Mucosa of rectum (tissue), 2 donors: ENCODE data around the gene DUSP7.

ENCODE experiments used
- H3K27ac ChIP-seq, 2 donors: one replicate each; pipeline ENCODE4 v1.7.0; 2013; ENCODE audit warnings: inconsistent platforms in 2 of 2, low read depth in 2 of 2, low read length in 2 of 2
- H3K27me3 ChIP-seq, 2 donors: one replicate each; pipeline ENCODE4 v1.7.0; 2013; ENCODE audit warnings: low read length in 2 of 2; ENCODE audit not compliant: control insufficient read depth in 2 of 2, insufficient read depth in 2 of 2
- H3K36me3 ChIP-seq, 2 donors: one replicate each; pipeline ENCODE4 v1.7.0; 2013; ENCODE audit warnings: low read length in 2 of 2; ENCODE audit not compliant: control insufficient read depth in 2 of 2, insufficient read depth in 2 of 2
- H3K4me1 ChIP-seq, 2 donors: one replicate each; pipeline ENCODE4 v1.7.0; 2013; ENCODE audit warnings: low read length in 2 of 2, mild to moderate bottlenecking in 1 of 2; ENCODE audit not compliant: control insufficient read depth in 2 of 2, insufficient read depth in 2 of 2
- H3K4me3 ChIP-seq, 2 donors: one replicate each; pipeline ENCODE4 v1.7.0; 2013; ENCODE audit warnings: low read length in 2 of 2
- H3K9ac ChIP-seq, 2 donors: one replicate each; pipeline ENCODE4 v1.7.0; 2013; ENCODE audit warnings: low read length in 2 of 2, low read depth in 1 of 2, mild to moderate bottlenecking in 1 of 2
- H3K9me3 ChIP-seq, 2 donors: one replicate each; pipeline ENCODE4 v1.7.0; 2013; ENCODE audit warnings: low read length in 2 of 2; ENCODE audit not compliant: control insufficient read depth in 2 of 2
- donor health status: healthy.
- donor health status: Normal muscosa, but diverticular disease.

DUSP7 gene

DNA sequence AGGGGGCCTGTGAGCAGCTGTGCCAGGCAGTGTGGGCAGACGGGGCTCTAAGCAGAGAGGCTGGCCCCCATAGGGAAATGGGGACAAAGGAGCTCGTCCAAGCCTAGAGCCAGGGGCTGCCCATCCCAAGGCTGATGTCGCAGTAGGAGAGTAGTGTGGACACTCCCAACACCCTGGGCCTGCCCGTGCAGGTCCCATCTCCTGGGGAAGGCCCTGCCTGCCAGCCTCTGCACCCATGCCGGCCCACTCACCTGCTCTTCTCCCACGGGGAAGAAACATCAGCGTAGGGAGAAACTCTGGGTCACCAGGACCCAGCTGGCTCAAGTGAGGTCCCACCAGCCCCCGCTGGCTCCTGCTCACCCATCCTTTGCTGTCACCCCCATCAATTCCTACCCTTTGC, 10.7 kb upstream of the DUSP7 start:
- Histone ChIP-seq H3K9me3 (no peaks in the 10 kb centered on the region), H3K9ac (no peak overlapping the region), H3K4me1 (peaks cover 0 to 2% of the 10 kb centered on the region in 2 donors), H3K27me3 (no peaks in the 10 kb centered on the region), H3K36me3 (no peaks in the 10 kb centered on the region), H3K27ac (no peak overlapping the region), H3K4me3 (no peak overlapping the region)

DNA sequence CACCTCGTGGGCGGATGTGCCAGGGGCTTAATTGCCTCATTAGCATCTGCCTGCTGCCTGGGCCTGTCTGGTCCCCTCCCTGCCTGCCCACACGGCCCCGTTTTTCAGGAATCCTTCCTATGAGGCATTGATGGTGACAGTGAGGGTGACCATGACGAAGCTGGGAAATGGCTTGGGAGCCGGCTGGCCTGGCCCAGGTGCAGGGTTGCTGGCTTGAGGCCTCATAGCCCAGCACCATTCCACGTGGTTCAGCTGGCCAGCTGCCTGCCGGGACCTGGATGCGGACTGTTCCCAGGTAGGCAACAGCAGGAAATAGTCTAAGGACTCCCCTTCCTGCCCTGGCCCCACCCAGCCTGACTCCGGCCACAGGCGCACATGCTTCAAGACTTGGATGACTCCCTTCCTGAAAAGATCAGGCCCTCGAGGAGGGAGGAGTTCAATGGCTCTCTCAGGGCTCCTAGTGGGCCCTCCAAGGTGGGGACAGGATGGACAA, 8.9 kb upstream of the DUSP7 start:
- Histone ChIP-seq H3K27me3 (no peaks in the 10 kb centered on the region), H3K36me3 (no peaks in the 10 kb centered on the region), H3K4me1 (peaks cover 0 to 2% of the 10 kb centered on the region in 2 donors), H3K9ac (no peak overlapping the region), H3K4me3 (no peak overlapping the region), H3K9me3 (no peaks in the 10 kb centered on the region), H3K27ac (no peak overlapping the region)

DNA sequence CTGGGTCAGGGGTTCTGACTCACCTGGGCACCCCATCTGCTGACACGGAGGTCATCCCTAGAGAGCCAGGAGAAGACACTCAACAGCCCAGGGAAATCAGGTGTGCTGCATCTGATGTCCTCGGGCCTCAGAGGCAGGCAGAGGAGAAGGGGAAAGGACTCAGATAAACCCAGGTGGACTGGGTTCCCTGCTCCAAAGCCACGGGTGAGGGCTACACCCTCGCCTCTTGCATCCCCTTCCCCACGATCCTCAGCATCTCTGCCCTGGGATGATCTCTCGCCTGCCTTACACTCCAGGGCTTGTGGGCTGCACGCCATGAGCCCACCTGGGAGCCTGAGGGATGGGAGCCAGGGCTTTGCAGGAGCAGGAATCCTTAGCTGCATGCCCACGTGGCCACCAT, 8.2 kb upstream of the DUSP7 start:
- peaks cover 0 to 2% of the 10 kb centered on the region in 2 donors for H3K4me1 ChIP-seq
- H3K36me3 ChIP-seq, result no peaks in the 10 kb centered on the region
- H3K27ac ChIP-seq, result no peak overlapping the region
- no peaks in the 10 kb centered on the region for H3K9me3 ChIP-seq
- no peak overlapping the region for H3K9ac ChIP-seq
- H3K27me3 ChIP-seq, result no peaks in the 10 kb centered on the region
- no peak overlapping the region for H3K4me3 ChIP-seq

DNA sequence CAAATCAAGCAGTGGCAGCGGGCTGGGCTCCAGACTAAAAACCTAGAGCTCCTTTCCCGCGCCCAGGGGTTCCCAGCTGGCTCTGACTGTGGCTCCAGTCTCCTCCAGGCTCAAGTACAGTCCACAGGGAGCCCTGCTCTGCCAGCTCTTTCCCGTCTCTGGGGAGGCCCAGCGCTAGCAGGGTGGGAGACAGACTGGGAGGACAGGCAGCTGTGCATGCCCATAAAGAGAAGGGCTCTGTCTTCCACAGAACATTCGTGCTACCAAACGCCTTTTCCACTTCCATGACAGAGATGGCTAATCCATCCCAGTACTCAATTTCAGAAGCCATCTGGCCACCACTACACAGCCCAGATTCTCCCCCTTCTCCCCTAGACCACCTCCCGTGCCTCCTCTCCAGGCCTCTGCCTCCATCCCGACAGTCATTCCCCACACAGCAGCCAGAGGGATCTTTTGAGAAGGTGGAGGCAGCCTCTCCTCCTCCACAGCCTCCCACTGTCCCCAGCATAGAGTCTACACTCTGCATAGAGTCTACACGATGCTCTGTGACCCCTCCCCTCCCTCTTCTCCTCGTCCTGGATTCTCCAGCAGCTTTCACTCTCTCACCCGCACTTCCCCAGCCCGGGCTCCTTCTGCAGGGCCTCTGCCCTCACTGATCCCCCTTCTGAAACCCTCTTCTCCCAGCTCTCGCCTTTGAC, 6.8 kb upstream of the DUSP7 start:
- H3K9ac ChIP-seq, result no peak overlapping the region
- no peaks in the 10 kb centered on the region for H3K9me3 ChIP-seq
- no peaks in the 10 kb centered on the region for H3K4me1 ChIP-seq
- no peak overlapping the region for H3K4me3 ChIP-seq
- no peaks in the 10 kb centered on the region for H3K36me3 ChIP-seq
- no peaks in the 10 kb centered on the region for H3K27me3 ChIP-seq
- no peak overlapping the region for H3K27ac ChIP-seq

DNA sequence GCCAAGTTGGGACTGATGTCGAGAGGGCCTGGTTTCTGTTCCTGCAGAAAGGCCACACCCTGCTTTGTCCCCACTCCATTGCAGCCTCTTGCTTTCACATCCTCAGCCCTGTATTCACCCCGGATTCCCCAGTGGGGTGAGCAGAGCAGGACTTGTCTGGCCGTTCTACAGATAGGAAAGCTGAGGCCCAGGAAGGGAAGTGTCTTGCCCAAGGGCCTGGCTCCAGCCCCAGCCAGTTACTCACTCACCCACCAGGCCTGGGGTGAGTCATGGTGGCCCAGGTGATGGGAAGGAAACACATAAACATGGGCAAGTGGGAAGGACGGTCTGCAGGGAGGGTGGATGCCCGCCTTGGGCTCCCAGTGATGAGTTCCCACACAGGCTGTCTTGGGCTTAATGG, 6.1 kb upstream of the DUSP7 start:
- H3K4me1 ChIP-seq, result peaks cover 5 to 6% of the 10 kb centered on the region in 2 donors
- no peak overlapping the region for H3K4me3 ChIP-seq
- no peaks in the 10 kb centered on the region for H3K36me3 ChIP-seq
- no peak overlapping the region for H3K9ac ChIP-seq
- no peak overlapping the region for H3K27ac ChIP-seq
- no peaks in the 10 kb centered on the region for H3K9me3 ChIP-seq
- H3K27me3 ChIP-seq, result no peaks in the 10 kb centered on the region

DNA sequence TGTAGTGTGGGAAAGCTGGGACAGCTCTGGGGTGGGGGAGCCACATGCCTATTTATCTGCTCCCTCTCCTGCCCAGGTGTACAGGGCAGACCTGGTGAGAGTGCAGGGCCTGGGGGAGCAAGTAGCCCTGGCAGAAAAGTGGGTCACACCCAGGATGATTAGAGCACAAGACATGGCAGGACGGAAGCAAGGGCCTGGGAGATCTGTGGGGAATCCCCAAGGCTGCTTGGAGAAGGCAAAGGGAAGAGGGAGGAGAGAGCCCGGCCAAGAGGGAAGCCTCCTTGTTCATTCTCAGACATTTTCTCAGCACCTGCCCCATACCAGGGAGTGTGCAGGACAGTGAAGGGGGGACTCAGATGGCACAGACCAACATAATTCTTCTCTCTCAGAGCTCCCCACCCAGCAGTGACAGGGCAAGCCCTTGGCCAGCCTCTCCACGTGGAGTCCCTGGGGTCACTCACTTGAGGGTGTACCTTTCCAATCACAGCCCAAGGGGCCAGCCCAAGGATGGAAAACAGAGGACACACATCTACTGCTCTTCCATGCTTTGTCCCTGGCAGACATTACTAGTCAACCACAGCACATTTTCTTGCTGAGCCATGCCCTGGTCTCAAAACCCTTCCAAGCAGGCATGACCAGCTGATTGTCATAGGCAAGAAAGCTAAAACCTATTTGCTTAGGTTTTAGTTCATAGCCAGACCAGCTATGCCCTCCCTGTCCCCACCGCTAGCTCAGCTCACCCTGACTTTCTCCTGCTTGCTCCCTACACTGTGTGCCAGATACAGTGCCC, 4.9 kb upstream of the DUSP7 start:
- no peak overlapping the region for H3K4me3 ChIP-seq

DNA sequence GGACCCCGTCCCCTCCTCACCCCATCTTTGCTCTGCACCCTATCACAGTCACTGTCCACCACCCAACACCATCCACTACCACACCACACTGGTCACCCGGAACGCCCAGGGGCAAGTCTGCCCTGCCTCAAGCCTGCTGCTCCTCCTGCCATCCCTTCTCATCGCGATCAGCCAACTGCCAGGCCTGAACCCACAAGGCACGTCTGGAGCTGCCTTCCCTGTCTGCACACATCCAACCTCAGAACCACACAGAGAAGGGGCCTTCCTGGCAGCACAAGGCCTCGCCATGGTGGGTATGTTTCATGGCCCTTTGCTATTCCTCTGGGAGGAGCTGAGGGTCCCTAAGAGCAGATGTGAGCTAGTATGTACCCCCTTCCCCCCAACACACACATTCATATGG, 3.4 kb upstream of the DUSP7 start:
- Histone ChIP-seq H3K27ac (no peak overlapping the region), H3K27me3 (no peaks in the 10 kb centered on the region), H3K4me3 (no peak overlapping the region), H3K9ac (no peak overlapping the region), H3K36me3 (no peaks in the 10 kb centered on the region), H3K4me1 (peaks cover 7 to 15% of the 10 kb centered on the region in 2 donors), H3K9me3 (no peaks in the 10 kb centered on the region)

More for the DNA sequence above, 4.9 kb upstream of the DUSP7 start:
- Histone ChIP-seq H3K9me3 (no peaks in the 10 kb centered on the region), H3K9ac (no peak overlapping the region), H3K27ac (no peak overlapping the region), H3K36me3 (no peaks in the 10 kb centered on the region), H3K4me1 (peaks cover 6 to 13% of the 10 kb centered on the region in 2 donors), H3K27me3 (no peaks in the 10 kb centered on the region)

DNA sequence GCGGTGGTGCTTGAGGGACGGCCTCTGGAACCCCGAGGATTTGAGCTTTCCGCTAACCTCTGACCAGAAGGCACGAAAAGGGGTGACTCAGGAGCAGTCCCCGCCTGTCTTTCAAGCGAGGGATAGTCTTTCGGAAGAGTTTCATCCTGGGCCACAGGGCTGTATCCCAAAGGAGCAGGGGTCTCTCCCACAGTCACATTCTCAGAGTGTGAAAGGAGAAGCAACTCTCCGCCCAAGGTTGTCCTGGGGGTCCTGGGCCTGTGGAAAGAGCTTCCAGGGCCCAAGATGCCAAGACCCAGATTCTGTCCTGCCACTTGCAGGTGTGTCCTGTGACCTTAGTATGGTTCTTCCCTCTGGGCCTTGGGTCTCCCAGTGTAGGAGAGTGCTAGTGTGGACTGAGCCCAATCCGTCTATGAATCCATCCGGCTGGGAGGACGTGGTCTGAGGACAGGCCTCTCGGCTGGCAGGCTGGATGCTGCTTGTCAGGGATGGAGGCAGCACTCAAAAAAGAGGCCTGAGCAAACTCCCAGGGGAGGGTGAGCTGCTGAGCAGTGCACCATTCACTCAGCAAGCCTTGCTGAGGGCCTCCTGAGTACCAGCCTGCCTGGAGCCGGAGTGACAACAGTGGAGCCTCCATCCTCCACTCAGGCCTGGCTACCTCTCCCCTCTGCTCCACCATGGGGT, 1.6 kb upstream of the DUSP7 start:
- H3K27ac ChIP-seq, result peak overlapping the region; percentile 24 to 74
- no peaks in the 10 kb centered on the region for H3K27me3 ChIP-seq
- peak overlapping the region; percentile 54 to 58 for H3K9ac ChIP-seq
- H3K36me3 ChIP-seq, result peaks cover 0 to 4% of the 10 kb centered on the region in 2 donors
- H3K4me1 ChIP-seq, result peaks cover 22 to 33% of the 10 kb centered on the region in 2 donors
- peak overlapping the region; percentile 61 to 75 for H3K4me3 ChIP-seq
- no peaks in the 10 kb centered on the region for H3K9me3 ChIP-seq

DNA sequence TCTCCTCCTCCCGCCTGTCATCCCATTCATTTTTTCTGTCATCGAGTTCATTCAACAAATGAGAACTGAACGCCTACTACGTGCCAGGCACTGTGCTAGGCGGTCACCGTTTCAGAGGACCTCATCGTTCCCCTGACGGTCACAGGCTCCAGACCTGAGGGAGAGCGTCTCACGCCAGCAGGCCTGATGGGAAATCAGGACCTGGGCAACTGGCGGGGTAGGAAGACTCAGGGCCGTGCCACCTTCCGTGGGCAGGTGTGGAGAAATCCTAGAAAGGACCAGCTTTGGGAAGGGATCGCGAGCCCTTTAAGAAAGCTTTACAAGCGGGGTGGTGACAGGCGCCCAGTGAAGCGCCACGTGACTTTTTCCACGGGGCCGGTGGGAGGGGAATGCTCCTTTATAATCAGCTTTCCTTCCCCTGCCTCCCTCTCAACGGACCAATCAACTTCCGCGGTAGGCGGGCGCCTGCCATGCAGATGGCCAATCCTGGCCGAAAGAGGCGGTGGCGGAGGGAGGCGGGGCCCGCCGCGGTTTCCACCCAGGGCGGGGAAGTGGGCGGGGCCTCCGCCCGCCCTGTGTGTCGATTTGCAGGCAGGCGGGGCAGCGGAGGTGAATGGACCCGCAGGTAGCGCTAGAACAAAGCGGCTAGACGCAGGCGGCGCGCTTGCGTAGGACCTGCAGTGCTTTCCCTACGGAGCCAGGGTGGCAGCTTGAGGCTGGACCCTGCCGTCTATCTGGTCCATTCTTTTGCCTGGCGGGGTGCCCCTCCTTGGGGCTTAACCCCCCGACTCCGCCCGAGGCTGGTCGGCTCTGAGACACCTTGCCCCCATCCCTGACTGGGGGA, 819 bp upstream of the DUSP7 start:
- peaks cover 30 to 41% of the 10 kb centered on the region in 2 donors for H3K4me1 ChIP-seq
- peak overlapping the region; percentile 66 to 76 for H3K9ac ChIP-seq
- peak overlapping the region; percentile 68 to 76 for H3K4me3 ChIP-seq
- H3K36me3 ChIP-seq, result peaks cover 0 to 4% of the 10 kb centered on the region in 2 donors
- peak overlapping the region; percentile 89 to 93 for H3K27ac ChIP-seq
- no peaks in the 10 kb centered on the region for H3K27me3 ChIP-seq
- H3K9me3 ChIP-seq, result no peaks in the 10 kb centered on the region
